NCI-H2081 (cell line): Measurements from ENCODE around the gene MERTK.
"Not testable (repeated sequence)": the region's sequence is repeated elsewhere in the genome, so short reads cannot be mapped to it uniquely, and the experiment has no call there.

Source experiments
- DNase-seq, 2 experiments: peaks; one replicate each; lab custom pipeline; 2025; lab: John Stamatoyannopoulos, UW

MERTK gene

GRCh38 chr2:111945444-111946293 lies 47.3 kb downstream of the MERTK start:
- DNase-seq, result no peak

DNA sequence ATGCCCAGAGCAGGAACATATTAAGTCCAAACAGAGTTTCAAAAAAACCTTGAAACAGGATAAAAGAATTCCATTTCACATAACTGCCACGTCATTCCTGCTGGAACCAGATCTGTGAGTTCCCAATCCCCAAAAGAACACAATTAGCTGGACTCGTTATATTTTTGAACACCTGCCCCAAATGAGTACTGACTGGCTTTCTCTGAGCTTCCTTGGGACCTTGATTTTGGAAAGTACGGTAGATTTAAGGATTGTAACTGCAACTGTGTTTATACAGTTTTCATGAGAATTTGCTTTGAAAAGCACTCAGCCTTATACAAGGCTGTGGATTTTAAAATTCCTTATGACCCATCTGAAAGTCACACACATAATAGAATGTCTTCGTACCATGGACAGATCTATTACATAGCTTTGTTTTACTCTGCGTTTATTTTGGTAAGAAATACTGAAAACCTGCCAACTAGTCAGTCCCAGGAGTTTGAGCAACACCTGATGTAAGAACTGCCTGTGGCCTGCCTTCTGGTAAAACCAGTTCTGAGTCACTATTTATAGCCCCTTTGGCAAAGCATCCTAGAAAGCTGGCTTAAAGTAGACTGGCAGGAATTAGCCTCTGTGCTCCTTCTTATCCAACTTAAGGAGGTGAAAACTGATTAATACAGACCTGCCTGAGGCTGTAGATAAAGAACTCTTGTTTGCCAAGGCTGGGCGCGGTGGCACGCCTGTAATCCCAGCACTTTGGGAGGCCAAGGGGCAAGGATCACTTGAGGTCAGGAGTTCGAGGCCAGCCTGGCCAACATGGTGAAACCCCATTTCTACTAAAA lies 48.1 kb downstream of the MERTK start:
- DNase-seq, result peak in 1 of 2 experiments; percentile 54

- no peak for DNase-seq
Measured at GRCh38 chr2:111947219-111947618, 48.8 kb downstream of the MERTK start.

- DNase-seq, result no peak
Measured at GRCh38 chr2:111948832-111949231, 50.4 kb downstream of the MERTK start.

GRCh38 chr2:111950236-111950635 lies 51.8 kb downstream of the MERTK start:
- no peak for DNase-seq

- no peak for DNase-seq
Measured at GRCh38 chr2:111951486-111951885, 53.1 kb downstream of the MERTK start.

GRCh38 chr2:111952871-111953452 lies 54.6 kb downstream of the MERTK start:
- DNase-seq, result no peak

DNA sequence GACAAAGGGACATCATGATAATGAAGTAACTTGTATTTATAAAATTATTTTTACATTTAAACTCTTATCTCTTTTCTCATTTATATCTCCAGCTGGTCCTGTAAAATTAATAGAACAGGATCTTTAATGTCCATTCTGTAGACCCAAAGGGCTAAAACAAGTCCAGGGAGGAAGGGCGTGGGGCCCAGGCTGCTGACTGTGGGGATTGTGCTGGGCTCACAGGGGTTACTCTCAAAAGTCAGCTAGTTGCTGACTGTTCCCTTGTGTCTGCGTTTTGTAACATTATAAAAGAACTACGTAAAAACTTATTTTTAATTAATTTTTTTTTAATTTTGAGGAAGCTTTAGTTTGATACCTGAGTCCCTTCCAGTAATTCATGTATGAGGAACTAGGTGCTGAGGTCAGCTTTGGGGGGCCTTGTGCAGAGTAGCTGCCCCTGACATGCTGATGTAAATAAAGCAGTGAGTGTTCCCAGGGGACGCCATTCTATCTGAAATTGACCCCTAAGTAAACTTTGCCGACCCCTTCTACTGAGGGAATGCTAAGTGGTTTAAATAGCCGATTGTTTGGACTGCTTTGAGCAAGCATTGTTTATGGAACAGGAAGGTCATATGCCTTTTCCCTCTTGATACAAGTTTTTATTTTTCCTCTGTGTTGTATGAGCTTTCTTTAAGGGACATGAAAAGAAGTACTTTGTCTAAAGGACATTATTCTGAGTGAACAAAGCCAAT lies 56.4 kb downstream of the MERTK start:
- DNase-seq, result no peak

DNA sequence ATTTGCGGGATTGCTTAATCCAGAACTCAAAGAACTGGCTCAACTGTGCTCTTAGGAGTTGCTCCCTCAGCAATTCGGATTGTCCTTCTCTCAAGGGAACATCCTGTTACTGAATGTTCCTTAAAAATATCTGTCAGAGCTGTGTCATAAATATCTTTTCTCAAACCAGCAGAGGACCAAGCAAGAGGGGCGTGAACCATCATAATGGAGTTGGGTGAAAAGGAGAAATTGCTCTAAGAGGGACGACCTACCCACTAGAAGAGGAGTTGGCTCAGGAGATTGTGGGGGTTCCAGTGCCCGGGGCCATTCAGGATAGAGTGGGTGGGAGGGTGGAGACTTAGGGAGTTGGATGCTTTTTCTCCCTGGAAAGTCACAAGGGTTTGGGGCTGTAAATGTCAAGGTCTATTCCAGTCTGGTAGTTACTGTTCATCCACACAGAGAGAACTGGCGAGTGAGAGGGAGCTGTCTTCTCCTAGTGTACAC lies 59.5 kb downstream of the MERTK start:
- no peak for DNase-seq

GRCh38 chr2:111958901-111959300 lies 60.5 kb downstream of the MERTK start:
- DNase-seq, result no peak

- no peak for DNase-seq
Measured at GRCh38 chr2:111961663-111962062, 63.3 kb downstream of the MERTK start.

DNA sequence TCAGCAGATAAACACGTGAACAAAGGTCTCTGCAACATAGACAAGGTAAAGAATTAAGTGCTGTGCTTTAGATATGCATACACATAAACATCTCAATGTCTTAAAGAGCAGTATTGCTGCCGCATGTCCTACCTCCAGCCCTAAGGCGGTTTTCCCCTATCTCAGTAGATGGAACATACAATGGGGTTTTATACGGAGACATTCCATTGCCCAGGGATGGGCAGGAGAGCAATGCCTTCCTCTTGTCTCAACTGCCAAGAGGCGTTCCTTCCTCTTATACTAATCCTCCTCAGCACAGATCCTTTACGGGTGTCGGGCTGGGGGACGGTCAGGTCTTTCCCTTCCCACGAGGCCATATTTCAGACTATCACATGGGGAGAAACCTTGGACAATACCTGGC lies 64.7 kb downstream of the MERTK start:
- not testable (repeated sequence) for DNase-seq

- DNase-seq, result not testable (repeated sequence)
Measured at GRCh38 chr2:111963508-111963907, 65.1 kb downstream of the MERTK start.

- no peak for DNase-seq
Measured at GRCh38 chr2:111965062-111965461, 66.7 kb downstream of the MERTK start.

DNA sequence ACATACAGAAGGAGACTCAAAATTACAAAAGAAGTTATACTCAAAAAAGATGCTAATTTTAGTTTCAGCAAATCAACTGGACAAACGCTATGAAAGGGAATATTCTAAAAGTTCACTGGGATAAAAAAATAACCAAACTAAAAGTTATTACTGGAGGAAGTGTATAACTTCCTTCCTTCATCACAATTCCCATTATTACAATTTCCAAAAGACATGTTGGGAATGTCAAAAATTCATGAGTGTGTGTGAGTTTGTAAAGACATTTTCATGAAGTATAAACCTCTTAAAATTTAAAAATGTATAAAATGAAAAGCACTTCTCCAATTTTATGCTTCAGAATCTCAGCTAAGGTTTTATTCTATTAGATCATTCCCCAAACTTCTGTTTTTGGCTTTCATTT lies 67.8 kb downstream of the MERTK start:
- no peak for DNase-seq

- DNase-seq, result no peak
Measured at GRCh38 chr2:111967018-111967417, 68.6 kb downstream of the MERTK start.

DNA sequence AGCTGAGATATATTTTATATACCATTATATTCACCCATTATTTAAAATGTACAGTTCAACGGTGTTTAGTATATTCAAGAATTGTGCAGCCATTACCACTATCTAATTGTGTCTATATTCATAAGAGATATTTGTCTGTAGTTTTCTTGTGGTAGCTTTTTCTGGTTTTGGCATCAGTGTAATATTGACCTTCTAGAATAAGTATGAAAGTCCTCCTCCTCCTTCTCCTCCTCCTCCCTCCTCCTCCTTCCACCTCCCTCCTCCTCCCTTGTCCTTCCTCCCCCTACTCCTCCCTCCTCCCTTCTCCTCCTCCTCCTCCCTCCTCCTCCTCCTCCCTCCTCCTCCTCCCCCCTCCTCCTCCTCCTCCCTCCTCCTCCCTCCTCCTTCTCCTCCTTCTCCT lies 72.0 kb downstream of the MERTK start:
- DNase-seq, result no peak

- DNase-seq, result no peak
Measured at GRCh38 chr2:111972955-111973565, 74.7 kb downstream of the MERTK start.

- no peak for DNase-seq
Measured at GRCh38 chr2:111973701-111974100, 75.3 kb downstream of the MERTK start.

DNA sequence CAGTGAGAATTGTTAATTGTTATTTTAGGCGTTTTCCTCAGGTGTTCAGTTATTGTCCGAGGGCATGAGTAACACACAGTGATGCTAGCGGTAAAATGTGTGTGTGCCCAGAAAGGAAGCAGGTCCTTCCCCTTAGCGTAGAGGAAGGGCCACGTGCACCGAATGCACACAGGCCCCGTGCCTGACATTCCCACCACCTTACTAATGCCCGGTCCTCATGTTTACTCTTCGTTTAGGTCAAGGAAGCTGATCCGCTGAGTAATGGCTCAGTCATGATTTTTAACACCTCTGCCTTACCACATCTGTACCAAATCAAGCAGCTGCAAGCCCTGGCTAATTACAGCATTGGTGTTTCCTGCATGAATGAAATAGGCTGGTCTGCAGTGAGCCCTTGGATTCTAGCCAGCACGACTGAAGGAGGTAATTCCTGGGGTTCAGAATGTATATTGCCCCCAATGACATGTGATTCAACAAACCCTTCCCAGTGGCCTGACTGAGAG lies 76.7 kb downstream of the MERTK start:
- DNase-seq, result peak; percentile 11 to 51

DNA sequence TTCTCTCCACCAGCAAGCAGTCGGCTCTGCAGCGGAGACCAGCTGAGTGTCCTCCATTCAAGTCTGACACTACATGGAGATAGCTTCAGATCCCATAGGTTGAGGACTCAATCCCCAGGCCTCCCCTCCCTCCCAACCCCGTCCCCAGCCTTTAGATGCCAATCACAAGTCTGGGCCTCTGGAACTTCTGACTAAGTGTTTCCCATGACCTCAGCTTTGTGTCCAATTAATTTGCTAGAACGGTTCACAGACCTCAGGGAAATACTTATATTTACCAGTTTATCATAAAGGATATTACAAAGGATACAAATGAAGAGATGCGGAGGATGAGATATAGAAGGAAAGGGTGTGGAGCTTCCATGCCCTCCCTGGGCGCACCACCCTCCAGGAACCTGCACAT lies 77.4 kb downstream of the MERTK start:
- DNase-seq, result no peak
